Measurements from ENCODE around the gene SLX9. TPM values are rescaled to one million over a fixed set of nuclear protein-coding genes. Genes with fewer than 3 reads are reported as not detected.

SLX9 gene
- polyA plus RNA-seq, 1 of the 3 experiments (the other 2 are of a cell fraction) = 42.9 TPM

- no peak for TF ChIP-seq RAD21 (IDR thresholded peaks at IDR 0.05; ENCODE audit: low read length)
- TF ChIP-seq NFIC (IDR thresholded peaks at IDR 0.05; ENCODE audit: borderline replicate concordance) = no peak
- no peak for TF ChIP-seq USF2 (IDR thresholded peaks at IDR 0.05; ENCODE audit: borderline replicate concordance, low read depth, low read length)
- TF ChIP-seq ZBTB33 (IDR thresholded peaks at IDR 0.05; ENCODE audit: borderline replicate concordance, low read depth) = no peak
- TF ChIP-seq CTCF (IDR thresholded peaks at IDR 0.05) = no peak
- TF ChIP-seq TCF12 (IDR thresholded peaks at IDR 0.05) = no peak
- TF ChIP-seq IRF3 (IDR thresholded peaks at IDR 0.05; ENCODE audit: low read depth, low read length) = no peak
- no peak for TF ChIP-seq FOXJ3 (CRISPR knock-in tag; IDR thresholded peaks at IDR 0.05)
- TF ChIP-seq CHD2 (IDR thresholded peaks at IDR 0.05; ENCODE audit: low read length, partially characterized antibody) = no peak
- no peak for TF ChIP-seq RFX5 (IDR thresholded peaks at IDR 0.05; ENCODE audit: low read length)
- TF ChIP-seq GATA2 (CRISPR knock-in tag; IDR thresholded peaks at IDR 0.05) = no peak
- TF ChIP-seq JUND (IDR thresholded peaks at IDR 0.05) = no peak
- TF ChIP-seq ELF1 (IDR thresholded peaks at IDR 0.05) = no peak
- no peak for TF ChIP-seq EZH2phosphoT487 (IDR thresholded peaks at IDR 0.05; ENCODE audit: borderline replicate concordance, low read depth)
- TF ChIP-seq SMC3 (IDR thresholded peaks at IDR 0.05; ENCODE audit: low read depth, low read length) = no peak
- TF ChIP-seq, protein P1, sequence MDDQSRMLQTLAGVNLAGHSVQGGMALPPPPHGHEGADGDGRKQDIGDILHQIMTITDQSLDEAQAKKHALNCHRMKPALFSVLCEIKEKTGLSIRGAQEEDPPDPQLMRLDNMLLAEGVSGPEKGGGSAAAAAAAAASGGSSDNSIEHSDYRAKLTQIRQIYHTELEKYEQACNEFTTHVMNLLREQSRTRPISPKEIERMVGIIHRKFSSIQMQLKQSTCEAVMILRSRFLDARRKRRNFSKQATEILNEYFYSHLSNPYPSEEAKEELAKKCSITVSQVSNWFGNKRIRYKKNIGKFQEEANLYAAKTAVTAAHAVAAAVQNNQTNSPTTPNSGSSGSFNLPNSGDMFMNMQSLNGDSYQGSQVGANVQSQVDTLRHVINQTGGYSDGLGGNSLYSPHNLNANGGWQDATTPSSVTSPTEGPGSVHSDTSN (IDR thresholded peaks at IDR 0.05) = no peak
- no peak for TF ChIP-seq MAX (IDR thresholded peaks at IDR 0.05; ENCODE audit: low read depth)
- no peak for TF ChIP-seq USF1 (IDR thresholded peaks at IDR 0.05; ENCODE audit: borderline replicate concordance, low read depth)
- TF ChIP-seq NRF1 (IDR thresholded peaks at IDR 0.05; ENCODE audit: low read depth, low read length) = no peak
- no peak for TF ChIP-seq MXI1 (IDR thresholded peaks at IDR 0.05; ENCODE audit: low read depth, low read length)
- no peaks in the 10 kb centered on the region for H3K9me3 ChIP-seq
- peaks cover 4 to 42% of the 10 kb centered on the region in 2 experiments for H3K36me3 ChIP-seq (replicated peaks in 1 of 2; ENCODE audit: control insufficient read depth in 1 of 2, insufficient read depth in 2 of 2, low read length in 1 of 2)
- peaks cover 57% of the 10 kb centered on the region; the same call in 1 of the 2 replicates for H3K79me2 ChIP-seq (ENCODE audit: insufficient read depth)
- CTCF ChIA-PET = interaction anchor here (0.6 to 16.8 kb wide), 34 partner anchors 9 to 1023 kb away, joined by 3 to 357 read pairs (median 6); partner anchors contain the start of genes SLX9 and UBE2G2
- H3K27me3 ChIP-seq (ENCODE audit: insufficient read depth) = no peaks in the 10 kb centered on the region
- no peak for DNase-seq
- no peaks in the 10 kb centered on the region for H3F3A ChIP-seq (replicated peaks; ENCODE audit: insufficient read depth)
- peaks cover 33% of the 10 kb centered on the region for H4K20me1 ChIP-seq (ENCODE audit: insufficient read depth)
- peaks cover 0 to 2% of the 10 kb centered on the region in 2 experiments; a peak in 1 of 4 replicates for H3K4me1 ChIP-seq (ENCODE audit: control insufficient read depth in 1 of 2, insufficient read depth in 2 of 2, low read depth in 1 of 2, low read length in 1 of 2)
- no peak overlapping the region for H3K27ac ChIP-seq (ENCODE audit: low read depth in 2 of 2, low read length in 1 of 2)
- H3K9me2 ChIP-seq = no peaks in the 10 kb centered on the region
- no peak overlapping the region for H2AFZ ChIP-seq (ENCODE audit: low read depth)
- no peak overlapping the region for H3K9ac ChIP-seq
- 73% methylated on average over 11 of the region's 30 CpGs for WGBS (ENCODE audit: low lambda C conversion rate)
- no peak overlapping the region for H3K4me2 ChIP-seq
- H3K4me3 ChIP-seq (ENCODE audit: low read depth in 2 of 2, low read length in 1 of 2) = peak overlapping the region in 1 of 2 experiments; percentile 33; a peak in 1 of 4 replicates
- POLR2A ChIA-PET = no interaction called here
Measured at GRCh38 chr21:44949161-44949778, 9.4 kb downstream of the SLX9 start.

Data from SK-N-SH (cell line).